SK-N-SH (cell line): ENCODE results near the gene GANC. TPM values are rescaled to one million over a fixed set of nuclear protein-coding genes. Genes with fewer than 3 reads are reported as not detected.

ENCODE experiments used
- CTCF ChIA-PET: fragments of 300-600, 350-600 bp; formaldehyde crosslinking; extraction: SDS; loops from one replicate; lab custom pipeline; 2021; lab: Yijun Ruan, JAX
- POLR2A ChIA-PET: fragments of 350-600 bp; sonication (Branson Sonifier 250); formaldehyde crosslinking; extraction: SDS; loops from one replicate; lab custom pipeline; 2020; ENCODE audit warnings: antibody characterized with exemption, inconsistent platforms; lab: Yijun Ruan, JAX
- DNase-seq: peaks from one replicate; pipeline ENCODE4 v3.0.0; 2012
- H2AFZ ChIP-seq: fragments of 200-600 bp; sonication (generic); 2 replicates; pipeline ENCODE4 v1.8.1; 2016; ENCODE audit warnings: antibody characterized with exemption, mild to moderate bottlenecking, low read depth
- H3F3A ChIP-seq: fragments of 200-600 bp; sonication (generic); replicated peaks from 2 replicates; pipeline ENCODE3; 2016; ENCODE audit warnings: antibody characterized with exemption, mild to moderate bottlenecking; ENCODE audit not compliant: insufficient read depth
- H3K27ac ChIP-seq, 2 experiments: fragments of 200-500 bp in 1 of 2; fragments of 200-600 bp in 1 of 2; sonication (Bioruptor generic) in 1 of 2; sonication (generic), shearing (Covaris generic) in 1 of 2; 2 replicates each; pipeline versions ENCODE4 v1.5.1 to v1.6.1; 2014 to 2016; ENCODE audit warnings: low read depth in 2 of 2, inconsistent platforms in 1 of 2, low read length in 1 of 2, mild to moderate bottlenecking in 1 of 2, mixed read lengths in 1 of 2
- H3K27me3 ChIP-seq: fragments of 200-600 bp; sonication (generic), shearing (Covaris generic); 2 replicates; pipeline ENCODE4 v1.6.1; 2016; ENCODE audit warnings: mixed run types; ENCODE audit not compliant: insufficient read depth
- H3K36me3 ChIP-seq, 2 experiments: fragments of 200-500 bp in 1 of 2; fragments of 200-600 bp in 1 of 2; sonication (Bioruptor generic) in 1 of 2; sonication (generic) in 1 of 2; replicated peaks in 1 of 2; 2 replicates each; pipeline versions ENCODE3 to v1.5.1; 2014 to 2016; ENCODE audit warnings: low read length in 1 of 2, mild to moderate bottlenecking in 1 of 2; ENCODE audit not compliant: insufficient read depth in 2 of 2, control insufficient read depth in 1 of 2
- H3K4me1 ChIP-seq, 2 experiments: fragments of 200-500 bp in 1 of 2; fragments of 200-600 bp in 1 of 2; sonication (Bioruptor generic) in 1 of 2; sonication (generic), shearing (Covaris generic) in 1 of 2; 2 replicates each; pipeline versions ENCODE4 v1.5.1 to v1.6.1; 2014 to 2016; ENCODE audit warnings: low read depth in 1 of 2, low read length in 1 of 2, mixed run types in 1 of 2; ENCODE audit not compliant: insufficient read depth in 2 of 2, control insufficient read depth in 1 of 2
- H3K4me2 ChIP-seq: fragments of 200-600 bp; sonication (generic), shearing (Covaris generic); 2 replicates; pipeline ENCODE4 v1.6.1; 2017; ENCODE audit warnings: mixed run types
- H3K4me3 ChIP-seq, 2 experiments: fragments of 200-500 bp in 1 of 2; fragments of 200-600 bp in 1 of 2; sonication (Bioruptor generic) in 1 of 2; sonication (generic), shearing (Covaris generic) in 1 of 2; 2 replicates each; pipeline versions ENCODE4 v1.5.1 to v1.8.1; 2014 to 2016; ENCODE audit warnings: low read depth in 2 of 2, inconsistent platforms in 1 of 2, low read length in 1 of 2, mild to moderate bottlenecking in 1 of 2, mixed read lengths in 1 of 2, moderate library complexity in 1 of 2
- H3K79me2 ChIP-seq: fragments of 200-600 bp; sonication (generic); 2 replicates; pipeline ENCODE4 v1.8.1; 2017; ENCODE audit warnings: mild to moderate bottlenecking; ENCODE audit not compliant: insufficient read depth
- H3K9ac ChIP-seq: fragments of 200-600 bp; sonication (generic); 2 replicates; pipeline ENCODE4 v1.6.1; 2017; ENCODE audit warnings: mixed run types
- H3K9me2 ChIP-seq: fragments of 200-600 bp; sonication (generic); 2 replicates; pipeline ENCODE4 v1.6.1; 2017; ENCODE audit warnings: mixed run types
- H3K9me3 ChIP-seq: fragments of 200-600 bp; sonication (generic); 2 replicates; pipeline ENCODE4 v1.6.1; 2017; ENCODE audit warnings: mixed run types, mild to moderate bottlenecking, moderate library complexity
- H4K20me1 ChIP-seq: fragments of 200-600 bp; sonication (generic); 2 replicates; pipeline ENCODE4 v1.6.1; 2017; ENCODE audit warnings: mild to moderate bottlenecking, mixed run types; ENCODE audit not compliant: insufficient read depth
- CHD2 ChIP-seq: fragments of 150-350 bp; IDR thresholded peaks from 2 replicates; pipeline ENCODE4 v1.6.1; 2018; ENCODE audit warnings: low read length; ENCODE audit not compliant: partially characterized antibody
- CTCF ChIP-seq: fragments of 200-600 bp; sonication (generic); IDR thresholded peaks from 2 replicates; pipeline ENCODE4 v1.6.1; 2017; ENCODE audit warnings: antibody characterized with exemption, mild to moderate bottlenecking, moderate library complexity
- FOXJ3 ChIP-seq: sonication (generic); formaldehyde crosslinking; IDR thresholded peaks from 2 replicates; pipeline ENCODE4 v1.5.1; 2020; ENCODE audit warnings: mild to moderate bottlenecking, missing genetic modification reagents
- FOXM1 ChIP-seq: IDR thresholded peaks from 2 replicates; pipeline ENCODE4 v1.4.0; 2012; ENCODE audit warnings: low read depth, mild to moderate bottlenecking
- GABPA ChIP-seq: IDR thresholded peaks from 2 replicates; pipeline ENCODE4 v1.4.0; 2012; ENCODE audit warnings: low read depth, mild to moderate bottlenecking
- JUND ChIP-seq: IDR thresholded peaks from 2 replicates; pipeline ENCODE4 v1.4.0; 2012
- MAX ChIP-seq: IDR thresholded peaks from 2 replicates; pipeline ENCODE4 v1.4.0; 2012; ENCODE audit warnings: low read depth
- RAD21 ChIP-seq: IDR thresholded peaks from 2 replicates; pipeline ENCODE4 v1.6.1; 2012; ENCODE audit warnings: mild to moderate bottlenecking, low read length
- RCOR1 ChIP-seq: fragments of 150-350 bp; IDR thresholded peaks from 2 replicates; pipeline ENCODE4 v1.6.1; 2017; ENCODE audit warnings: antibody characterized with exemption, low read length
- RXRA ChIP-seq: IDR thresholded peaks from 2 replicates; pipeline ENCODE4 v1.4.0; 2012; ENCODE audit warnings: low read depth, mild to moderate bottlenecking, borderline replicate concordance
- SIN3A ChIP-seq: IDR thresholded peaks from 2 replicates; pipeline ENCODE4 v1.6.1; 2012; ENCODE audit warnings: low read depth, mild to moderate bottlenecking, low read length, moderate library complexity, borderline replicate concordance
- SMC3 ChIP-seq: IDR thresholded peaks from 2 replicates; pipeline ENCODE4 v1.6.1; 2012; ENCODE audit warnings: low read depth, low read length, improper control_type of control experiment
- TAF1 ChIP-seq: IDR thresholded peaks from 2 replicates; pipeline ENCODE4 v1.6.1; 2012; ENCODE audit warnings: low read depth, mild to moderate bottlenecking, low read length, moderate library complexity, borderline replicate concordance
- TEAD4 ChIP-seq: IDR thresholded peaks from 2 replicates; pipeline ENCODE4 v1.4.0; 2012; ENCODE audit warnings: mild to moderate bottlenecking, borderline replicate concordance; ENCODE audit not compliant: insufficient read depth
- USF2 ChIP-seq: fragments of 150-350 bp; IDR thresholded peaks from 2 replicates; pipeline ENCODE4 v1.6.1; 2017; ENCODE audit warnings: antibody characterized with exemption, low read length, low read depth, borderline replicate concordance
- WGBS: methylation state at CpG from one replicate; pipeline ENCODE4 v1.1.6; 2017; ENCODE audit warnings: low lambda C conversion rate; 5-methylcytosine and 5-hydroxymethylcytosine counted together
- polyA plus RNA-seq, 3 experiments: library from polyadenylated mRNA; depleted of rRNA; stranded (reverse); fragments of >200 nt; gene quantifications; 2 replicates each; pipeline ENCODE4 v1.2.3, GENCODE V29; 2012

The GANC gene
- polyA plus RNA-seq, 1 of the 3 experiments (the other 2 are of a cell fraction), result 6.8 TPM

GRCh38 chr15:42355291-42355690 lies 82.3 kb downstream of the GANC start:
- ChIA-PET CTCF (interaction anchor here (1.2 kb wide), 1 partner anchor 98 kb away, joined by 3 read pairs; no protein-coding TSS in a partner anchor), POLR2A (interaction anchor here (0.6 kb wide), 1 partner anchor 610 kb away, joined by 3 read pairs; no protein-coding TSS in a partner anchor)
- Histone ChIP-seq H3K79me2 (no peaks in the 10 kb centered on the region), H3K4me2 (no peak overlapping the region), H3F3A (no peaks in the 10 kb centered on the region), H3K36me3 (no peaks in the 10 kb centered on the region), H3K9ac (no peak overlapping the region), H3K4me3 (no peak overlapping the region), H3K27ac (no peak overlapping the region), H2AFZ (no peak overlapping the region), H3K4me1 (no peaks in the 10 kb centered on the region; a peak in 1 of 4 replicates), H3K27me3 (no peaks in the 10 kb centered on the region), H3K9me2 (no peaks in the 10 kb centered on the region), H3K9me3 (no peaks in the 10 kb centered on the region), H4K20me1 (no peaks in the 10 kb centered on the region)
- 94% methylated on average over 6 of the region's 6 CpGs for WGBS
- DNase-seq, result no peak
- TF ChIP-seq JUND (no peak), CTCF (no peak), FOXJ3 (no peak), RXRA (no peak), RCOR1 (no peak), FOXM1 (no peak), MAX (no peak), TAF1 (no peak), CHD2 (no peak), TEAD4 (no peak), GABPA (no peak), SMC3 (no peak)

GRCh38 chr15:42356851-42357250 lies 83.8 kb downstream of the GANC start:
- Histone ChIP-seq H3K4me3 (no peak overlapping the region), H3K36me3 (no peaks in the 10 kb centered on the region), H3K27ac (no peak overlapping the region), H3K9me3 (no peaks in the 10 kb centered on the region), H3K79me2 (no peaks in the 10 kb centered on the region), H3K9me2 (no peaks in the 10 kb centered on the region), H2AFZ (no peak overlapping the region), H3K9ac (no peak overlapping the region), H3K4me1 (no peaks in the 10 kb centered on the region; a peak in 1 of 4 replicates), H3F3A (no peaks in the 10 kb centered on the region), H3K4me2 (no peak overlapping the region), H3K27me3 (no peaks in the 10 kb centered on the region), H4K20me1 (no peaks in the 10 kb centered on the region)
- TF ChIP-seq FOXJ3 (no peak), SIN3A (no peak), RAD21 (no peak), FOXM1 (no peak), USF2 (no peak), GABPA (no peak), TEAD4 (no peak)
- ChIA-PET CTCF (no interaction called here), POLR2A (no interaction called here)
- no peak for DNase-seq
- WGBS, result 87% methylated on average over 5 of the region's 5 CpGs
